ENCODE measurements around the gene SYTL3.

GRCh38 chr6:158772851-158773371 is 123.1 kb downstream of the SYTL3 start:
- TF ChIP-seq, protein P1, sequence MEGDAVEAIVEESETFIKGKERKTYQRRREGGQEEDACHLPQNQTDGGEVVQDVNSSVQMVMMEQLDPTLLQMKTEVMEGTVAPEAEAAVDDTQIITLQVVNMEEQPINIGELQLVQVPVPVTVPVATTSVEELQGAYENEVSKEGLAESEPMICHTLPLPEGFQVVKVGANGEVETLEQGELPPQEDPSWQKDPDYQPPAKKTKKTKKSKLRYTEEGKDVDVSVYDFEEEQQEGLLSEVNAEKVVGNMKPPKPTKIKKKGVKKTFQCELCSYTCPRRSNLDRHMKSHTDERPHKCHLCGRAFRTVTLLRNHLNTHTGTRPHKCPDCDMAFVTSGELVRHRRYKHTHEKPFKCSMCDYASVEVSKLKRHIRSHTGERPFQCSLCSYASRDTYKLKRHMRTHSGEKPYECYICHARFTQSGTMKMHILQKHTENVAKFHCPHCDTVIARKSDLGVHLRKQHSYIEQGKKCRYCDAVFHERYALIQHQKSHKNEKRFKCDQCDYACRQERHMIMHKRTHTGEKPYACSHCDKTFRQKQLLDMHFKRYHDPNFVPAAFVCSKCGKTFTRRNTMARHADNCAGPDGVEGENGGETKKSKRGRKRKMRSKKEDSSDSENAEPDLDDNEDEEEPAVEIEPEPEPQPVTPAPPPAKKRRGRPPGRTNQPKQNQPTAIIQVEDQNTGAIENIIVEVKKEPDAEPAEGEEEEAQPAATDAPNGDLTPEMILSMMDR (IDR thresholded peaks at IDR 0.05), result no peak
- TF ChIP-seq POLR2A (IDR thresholded peaks at IDR 0.05) (no peak), POLR2AphosphoS5 (IDR thresholded peaks at IDR 0.05) (peak in 1 of 3 donors; percentile 23), EP300 (IDR thresholded peaks at IDR 0.05) (no peak)

All from stomach (tissue), 4 donors.